HG03108 (cell line): ENCODE data around the gene CNFN.
A peak's percentile ranks its signal among the peaks of the same experiment; 100 is the strongest.

Experiments used
- ATAC-seq: cut with Tn5 transposase; IDR thresholded peaks from one replicate; pipeline ENCODE4 v1.9.1; 2021; ENCODE audit warnings: moderate library complexity; ENCODE audit not compliant: unreplicated experiment

Gene CNFN

DNA sequence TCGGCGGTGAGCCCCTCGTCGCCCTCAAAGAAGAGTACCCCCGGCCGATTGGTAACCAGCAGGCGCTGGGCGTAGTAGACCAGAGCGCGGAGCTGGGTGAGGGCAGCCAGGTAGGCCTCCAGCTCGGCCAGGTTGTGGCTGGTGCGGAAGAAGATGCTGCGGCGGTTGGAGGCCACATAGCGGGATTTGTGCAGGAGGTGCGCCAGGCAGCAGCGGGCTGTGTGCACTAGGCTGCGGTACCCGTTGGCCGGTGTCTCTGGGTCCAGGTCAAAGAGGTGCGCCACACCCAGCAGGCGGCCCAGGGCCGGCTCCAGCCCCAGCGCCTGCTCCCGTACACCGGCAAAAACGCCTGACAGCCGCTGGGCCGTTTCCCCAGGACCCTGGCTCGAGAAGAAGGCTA is 20.3 kb upstream of the CNFN start:
- ATAC-seq = no peak

DNA sequence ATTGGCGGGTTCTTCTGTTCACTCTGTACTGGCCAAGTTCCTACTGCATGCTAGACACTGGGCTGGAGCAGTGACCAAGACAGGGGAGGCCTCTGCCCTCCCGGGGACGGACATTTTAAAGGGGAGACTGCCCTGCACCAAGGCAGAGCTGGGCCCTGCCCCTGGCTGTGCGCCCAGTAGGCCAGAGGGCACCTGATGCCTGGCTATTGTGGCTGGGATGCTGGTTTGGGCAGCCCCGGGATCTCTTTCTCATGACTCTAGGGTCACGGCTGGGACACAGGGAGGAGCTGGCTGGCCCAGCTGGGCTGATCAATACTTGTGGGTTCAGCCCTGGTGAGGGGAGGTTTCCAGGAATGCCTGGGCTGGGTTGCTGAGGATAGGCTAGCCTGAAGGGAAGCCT is 19.4 kb upstream of the CNFN start:
- no peak for ATAC-seq

DNA sequence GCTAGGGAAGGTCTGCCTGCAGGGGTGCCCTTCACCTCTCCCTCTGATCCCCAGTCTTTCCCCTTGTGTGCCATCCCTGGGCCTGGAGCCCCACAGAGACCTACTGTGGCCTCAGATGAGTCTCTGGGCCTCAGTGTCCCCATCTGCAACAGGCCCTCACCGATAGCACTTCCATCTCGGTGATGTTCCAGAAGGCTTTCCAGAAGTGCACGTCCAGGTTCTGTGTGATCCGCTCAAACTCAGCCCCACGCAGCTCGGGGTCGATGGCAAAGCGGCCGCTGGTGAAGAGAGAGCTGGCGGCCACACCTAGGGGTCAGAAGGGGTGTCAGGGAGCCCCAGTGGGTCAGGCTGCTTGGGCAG is 17.7 kb upstream of the CNFN start:
- no peak for ATAC-seq

DNA sequence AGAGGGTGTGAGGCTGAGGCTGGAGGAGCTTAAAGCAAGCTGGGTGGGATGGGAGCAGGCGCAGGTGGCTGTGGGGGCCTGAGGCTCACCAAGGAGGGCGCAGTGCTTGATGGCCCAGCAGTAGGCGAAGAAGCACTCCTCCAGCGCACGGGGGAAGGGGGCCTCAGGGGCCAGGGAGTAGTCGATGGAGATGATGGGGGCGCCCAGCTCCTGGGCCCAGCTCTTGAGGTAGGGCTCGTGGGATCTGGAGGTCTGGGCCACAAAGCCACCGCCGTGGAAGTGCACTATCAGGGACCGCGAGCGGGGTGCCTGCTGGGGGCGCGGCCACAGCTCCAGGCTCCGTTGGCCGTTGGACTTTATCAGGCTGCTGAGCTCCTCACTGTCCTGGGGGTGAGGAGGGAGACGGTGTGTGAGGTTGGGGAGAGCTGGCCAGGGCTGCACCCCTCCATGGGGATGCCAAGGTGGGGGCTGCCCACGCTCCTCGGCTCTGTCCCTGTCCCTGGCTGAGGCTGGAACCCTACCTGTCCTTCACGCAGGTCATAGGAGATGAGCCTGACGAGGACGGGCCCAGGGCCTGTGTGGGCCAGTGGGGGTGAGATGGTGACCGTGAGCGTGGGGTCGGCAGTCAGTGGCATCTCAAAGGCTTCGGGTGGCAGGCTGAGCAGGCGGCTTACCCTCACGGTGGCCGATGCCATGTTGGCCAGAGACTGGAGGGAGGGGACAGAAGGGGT is 17.2 kb upstream of the CNFN start:
- ATAC-seq = no peak

DNA sequence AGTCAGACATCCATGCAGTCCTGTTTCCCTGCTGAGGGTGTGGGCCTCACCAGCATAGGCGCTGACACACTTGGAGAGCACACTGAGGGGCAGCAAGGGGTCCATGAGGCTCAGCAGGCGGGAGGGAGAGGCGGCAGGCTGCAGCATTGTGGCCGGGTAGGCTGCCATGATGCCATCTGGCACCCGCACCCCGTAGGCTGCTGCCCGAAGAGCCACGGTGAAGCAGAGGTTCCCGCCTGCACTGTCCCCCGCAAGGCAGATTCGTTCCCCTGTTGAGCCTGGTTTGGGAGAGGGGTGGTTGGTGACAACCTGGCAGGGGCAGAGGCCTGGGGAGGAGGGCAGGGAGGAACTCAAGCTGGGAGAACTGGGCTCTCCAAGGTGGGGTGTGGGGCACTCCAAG is 16.0 kb upstream of the CNFN start:
- no peak for ATAC-seq

DNA sequence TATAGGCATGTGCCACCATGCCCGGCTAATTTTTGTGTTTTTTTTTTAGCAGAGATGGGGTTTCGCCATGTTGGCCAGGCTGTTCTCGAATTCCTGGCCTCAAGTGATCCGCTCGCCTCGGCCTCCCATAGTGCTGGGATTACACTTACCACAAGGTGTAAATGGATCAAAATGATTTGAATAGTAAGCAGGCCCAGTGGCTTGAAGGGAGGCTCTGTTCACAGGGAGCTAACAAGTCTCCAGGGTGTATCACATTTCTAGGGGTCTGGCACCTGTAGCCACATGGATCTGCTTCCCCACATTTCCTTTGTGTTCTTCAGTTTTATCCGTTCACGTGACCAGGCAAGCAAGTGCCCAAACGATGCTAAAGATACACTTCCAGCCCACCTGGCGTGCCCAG is 13.5 kb upstream of the CNFN start:
- no peak for ATAC-seq

DNA sequence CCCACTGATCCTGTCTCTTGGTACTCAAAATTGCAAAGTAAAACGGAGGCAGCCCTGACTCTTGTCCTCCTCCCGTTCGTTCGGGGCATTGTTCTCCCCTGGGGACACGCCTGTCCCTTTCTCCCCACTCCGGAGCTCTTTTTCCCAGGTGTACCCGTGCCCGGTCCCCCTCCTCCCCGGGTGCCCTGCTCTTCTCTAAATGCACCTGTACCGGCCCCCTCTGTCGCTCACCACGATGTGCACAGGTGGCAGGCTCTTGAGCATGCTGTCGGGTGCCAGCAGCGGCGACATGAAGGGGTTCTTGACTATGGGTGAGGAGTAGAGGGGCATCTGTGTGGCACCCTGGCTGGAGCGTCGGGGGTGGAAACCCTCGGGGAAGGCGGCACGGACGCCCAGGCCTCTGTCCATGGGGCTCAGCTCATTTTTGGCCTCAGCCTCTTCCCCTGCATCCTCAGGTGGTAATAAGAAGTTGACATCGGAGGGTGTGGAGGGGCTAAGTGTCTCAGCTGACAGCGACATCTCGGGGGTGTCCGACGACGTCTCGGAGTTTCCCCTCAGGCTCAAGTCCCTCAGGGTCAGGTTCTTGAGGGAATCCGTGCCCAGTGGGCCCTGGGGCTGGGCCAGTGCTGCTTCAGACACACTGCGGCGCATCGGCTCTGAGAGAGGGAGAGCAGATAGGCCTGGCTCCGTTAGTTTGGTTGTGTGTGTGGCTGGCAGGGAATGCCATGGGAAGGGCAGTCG is 12.4 kb upstream of the CNFN start:
- ATAC-seq = no peak

DNA sequence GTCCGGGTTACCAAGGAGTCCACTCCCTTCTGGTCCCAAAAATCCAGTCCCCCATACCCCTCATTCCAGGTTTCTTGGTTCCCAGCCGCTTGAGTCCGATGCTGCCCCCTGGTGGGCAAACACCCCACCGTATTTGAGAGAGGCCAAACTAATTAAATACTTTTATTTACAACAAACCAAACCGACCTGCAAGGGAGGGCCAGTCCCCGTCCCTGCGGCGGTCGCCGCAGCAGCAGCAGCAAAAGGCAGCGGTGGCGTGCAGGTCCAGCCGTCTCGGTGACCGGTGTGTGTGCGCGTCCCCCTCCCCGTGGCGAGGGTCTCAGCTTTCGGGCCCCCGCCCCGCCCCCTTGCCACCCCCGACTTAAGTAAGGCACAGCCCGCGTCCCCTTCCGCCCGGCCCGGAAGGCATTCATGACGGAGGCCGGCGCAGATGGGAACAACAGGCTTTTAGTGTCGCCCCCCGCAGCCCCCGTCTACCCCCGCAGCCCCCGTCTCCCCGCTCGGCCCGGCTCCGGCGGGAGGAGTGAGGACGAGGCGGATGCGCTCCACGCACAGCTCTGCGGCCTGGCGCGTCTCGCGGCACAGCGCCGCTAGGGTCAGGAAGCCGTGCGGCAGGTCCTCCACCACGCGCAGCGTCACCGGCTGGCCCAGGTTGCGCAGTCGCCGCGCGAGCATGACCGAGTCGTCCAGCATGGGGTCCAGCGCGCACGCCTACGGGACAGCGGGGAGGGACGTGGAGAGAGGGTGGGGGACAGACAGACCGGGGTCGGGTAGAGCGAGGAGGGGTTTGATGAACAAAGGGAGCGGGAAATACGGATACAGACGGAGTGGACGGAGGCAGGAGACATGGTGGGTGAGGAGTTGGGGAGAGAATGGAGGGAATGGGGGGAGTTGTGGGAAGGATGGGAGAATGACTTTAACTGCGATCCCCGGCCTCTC is 11.5 kb upstream of the CNFN start:
- ATAC-seq = no peak

DNA sequence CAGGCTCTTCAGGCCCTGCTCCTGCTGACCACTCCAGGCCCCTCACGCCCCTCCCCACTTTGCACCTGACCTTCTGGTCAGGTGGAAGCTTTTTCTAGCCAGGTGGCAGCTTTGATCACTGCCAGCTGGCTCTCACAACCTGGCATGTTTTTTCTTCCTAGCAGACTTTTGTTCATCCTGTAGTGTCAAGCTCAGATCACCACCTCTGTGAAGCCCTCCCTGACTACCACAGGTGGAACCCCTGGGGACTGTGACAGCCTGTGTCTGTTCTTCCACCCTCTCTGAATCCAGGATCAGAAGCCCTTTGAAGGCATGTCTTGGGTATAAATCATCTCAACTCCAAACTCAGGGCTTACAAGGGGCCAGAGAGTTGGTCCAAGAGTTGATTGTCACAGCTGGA is 10.3 kb upstream of the CNFN start:
- ATAC-seq = no peak

DNA sequence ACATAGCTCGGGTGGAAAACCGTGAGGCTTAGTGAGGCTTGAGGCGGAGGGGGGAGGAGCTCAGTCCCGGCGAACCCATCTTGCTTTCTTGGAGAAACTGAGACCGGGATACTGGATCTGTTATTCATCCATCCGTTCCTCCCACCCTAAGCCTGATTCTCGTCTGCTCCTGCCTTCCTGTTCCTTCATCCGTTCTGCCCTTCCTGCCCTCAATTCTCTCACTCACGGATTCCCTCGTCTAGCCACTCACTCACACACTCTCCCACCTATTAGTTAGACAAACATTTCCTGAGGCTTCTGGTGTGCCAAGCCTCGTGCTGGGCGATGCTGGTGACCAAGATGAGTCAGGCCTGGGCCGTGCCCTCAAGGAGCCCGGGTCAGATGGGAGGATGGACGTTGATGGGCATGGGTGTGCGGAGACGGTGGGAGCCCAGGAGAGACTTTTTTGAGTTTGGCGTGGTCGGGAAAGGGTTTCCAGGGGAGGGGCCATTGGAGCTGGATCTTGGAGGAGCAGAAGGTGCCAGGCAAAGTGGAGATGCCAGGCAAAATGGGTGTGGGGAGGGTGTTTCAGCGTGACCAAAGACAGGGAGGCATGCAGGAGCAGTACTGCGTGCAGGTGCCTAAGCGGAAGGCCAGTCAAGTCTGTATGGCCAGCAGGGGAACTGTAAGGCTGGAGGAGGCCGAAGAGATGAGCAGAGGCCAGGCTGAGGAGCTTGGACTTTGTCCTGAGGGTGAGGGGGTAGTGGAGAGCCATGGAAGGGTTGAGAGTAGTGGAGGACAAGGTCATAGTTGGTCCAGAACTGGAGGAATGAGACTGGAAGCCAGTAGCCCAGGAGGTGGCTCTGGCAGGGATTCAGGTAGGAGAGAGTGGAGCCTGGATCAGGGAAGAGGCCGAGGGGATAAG is 7.4 kb upstream of the CNFN start:
- ATAC-seq = no peak

DNA sequence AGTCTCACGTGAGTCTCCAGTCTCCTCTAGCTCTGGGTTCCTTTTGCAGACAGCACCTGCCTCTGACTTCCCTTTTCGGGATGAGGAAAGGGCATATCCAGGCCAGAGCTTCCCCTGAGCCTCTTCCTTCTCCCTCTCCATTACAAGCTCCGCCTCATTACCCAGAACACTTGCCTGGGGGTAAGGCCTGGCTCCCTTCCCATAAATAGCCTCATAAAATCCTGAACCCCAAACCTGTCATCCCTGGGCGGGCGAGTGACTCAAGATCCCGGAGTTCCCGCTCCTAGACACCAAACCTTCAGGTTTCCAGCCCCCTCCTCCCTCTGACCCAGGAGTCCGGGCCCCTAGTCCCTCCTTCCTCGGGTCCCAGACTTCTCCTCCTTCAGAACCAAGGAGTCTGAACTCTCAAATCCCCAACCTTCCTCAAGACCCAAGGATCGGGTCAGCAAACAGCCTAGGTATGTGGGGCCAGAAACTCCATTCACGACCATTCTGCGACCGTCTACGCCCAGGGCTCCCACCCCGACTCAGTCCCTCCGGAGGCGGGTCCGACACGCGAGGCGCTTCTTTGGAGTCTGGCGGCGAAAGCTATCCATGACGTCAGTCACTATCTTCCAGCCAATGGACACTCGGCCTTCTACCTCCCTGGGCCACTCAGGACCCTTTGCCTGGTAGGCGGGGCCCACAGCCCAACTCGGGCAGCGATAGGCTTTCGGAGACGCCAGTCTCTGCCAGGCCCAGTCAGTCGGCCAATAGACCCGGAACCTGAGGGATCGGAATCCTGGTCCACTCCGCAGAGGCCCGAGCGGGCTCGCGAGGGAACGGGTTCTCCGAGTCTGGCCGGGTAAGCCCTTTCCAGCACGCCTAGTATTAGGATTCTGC is 6.5 kb upstream of the CNFN start:
- peak; percentile 98 for ATAC-seq

DNA sequence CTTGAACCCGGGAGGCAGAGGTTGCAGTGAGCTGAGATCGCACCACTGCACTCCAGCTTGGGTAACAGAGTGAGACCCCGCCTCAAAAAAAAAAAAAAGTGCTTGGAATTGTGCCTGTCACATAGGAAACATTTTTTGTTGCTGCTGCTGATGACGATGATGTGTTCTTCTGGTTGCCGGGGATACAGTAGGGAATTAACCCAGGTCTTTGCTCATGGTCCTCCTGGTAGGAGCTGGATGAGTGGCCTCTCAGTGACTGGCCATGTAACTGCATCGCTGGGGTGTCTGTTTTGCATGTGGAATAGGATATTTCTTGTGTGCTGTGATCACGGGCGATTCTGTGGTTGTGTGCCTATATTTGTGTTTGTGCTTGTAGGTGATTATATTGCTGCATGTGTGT is 4.7 kb upstream of the CNFN start:
- no peak for ATAC-seq

DNA sequence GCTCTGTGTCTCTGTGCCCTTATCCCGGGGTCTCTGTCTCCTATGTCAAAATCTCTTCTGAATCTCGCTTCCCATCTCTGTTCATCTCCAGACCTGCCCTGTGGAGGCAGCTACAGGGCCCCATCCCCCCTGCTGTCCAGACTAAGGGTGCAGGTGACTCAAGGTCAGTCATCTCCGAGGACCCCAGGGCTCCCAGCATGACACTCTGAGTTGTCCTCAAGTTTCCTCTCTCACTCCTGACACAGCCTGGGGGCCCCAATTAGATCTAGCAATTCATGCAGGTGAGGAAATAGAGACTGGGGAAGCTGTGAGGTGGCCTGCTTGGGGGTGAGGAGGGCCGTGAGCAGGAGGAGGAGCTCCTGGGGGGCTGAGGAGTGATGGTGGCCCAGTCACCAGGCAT is 2.1 kb upstream of the CNFN start:
- no peak for ATAC-seq

DNA sequence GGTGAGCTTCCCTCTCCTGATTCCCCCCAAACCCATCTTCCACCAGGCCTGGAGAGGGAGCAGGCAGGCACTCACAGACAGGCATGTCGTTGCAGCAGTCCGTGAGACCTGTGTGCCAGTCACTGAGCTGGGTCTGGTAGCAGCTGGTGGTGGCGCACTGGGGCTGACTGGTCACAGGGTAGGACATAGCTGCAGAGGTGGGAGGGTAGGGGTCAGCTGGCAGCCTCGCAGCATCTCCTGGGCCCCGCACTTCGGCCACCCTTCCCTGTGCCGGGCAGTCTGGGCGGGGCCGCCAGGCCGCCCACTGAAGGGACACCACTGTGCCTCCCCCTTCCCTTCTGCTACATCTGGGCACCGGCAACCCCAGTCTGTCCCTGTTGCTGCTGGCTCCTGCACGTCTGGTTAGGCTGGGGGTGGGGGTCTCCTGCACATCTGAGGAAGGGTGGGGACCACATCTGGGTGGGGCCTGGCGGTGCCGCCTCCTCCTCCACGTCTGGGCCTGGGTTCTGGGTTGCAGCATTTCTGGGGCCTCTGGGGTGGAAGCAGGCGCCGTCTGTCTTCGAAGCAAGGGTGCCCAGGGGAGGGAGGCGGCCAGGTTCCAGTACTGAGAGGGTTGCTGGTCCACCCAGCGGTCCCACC is 1.1 kb downstream of the CNFN start:
- no peak for ATAC-seq

DNA sequence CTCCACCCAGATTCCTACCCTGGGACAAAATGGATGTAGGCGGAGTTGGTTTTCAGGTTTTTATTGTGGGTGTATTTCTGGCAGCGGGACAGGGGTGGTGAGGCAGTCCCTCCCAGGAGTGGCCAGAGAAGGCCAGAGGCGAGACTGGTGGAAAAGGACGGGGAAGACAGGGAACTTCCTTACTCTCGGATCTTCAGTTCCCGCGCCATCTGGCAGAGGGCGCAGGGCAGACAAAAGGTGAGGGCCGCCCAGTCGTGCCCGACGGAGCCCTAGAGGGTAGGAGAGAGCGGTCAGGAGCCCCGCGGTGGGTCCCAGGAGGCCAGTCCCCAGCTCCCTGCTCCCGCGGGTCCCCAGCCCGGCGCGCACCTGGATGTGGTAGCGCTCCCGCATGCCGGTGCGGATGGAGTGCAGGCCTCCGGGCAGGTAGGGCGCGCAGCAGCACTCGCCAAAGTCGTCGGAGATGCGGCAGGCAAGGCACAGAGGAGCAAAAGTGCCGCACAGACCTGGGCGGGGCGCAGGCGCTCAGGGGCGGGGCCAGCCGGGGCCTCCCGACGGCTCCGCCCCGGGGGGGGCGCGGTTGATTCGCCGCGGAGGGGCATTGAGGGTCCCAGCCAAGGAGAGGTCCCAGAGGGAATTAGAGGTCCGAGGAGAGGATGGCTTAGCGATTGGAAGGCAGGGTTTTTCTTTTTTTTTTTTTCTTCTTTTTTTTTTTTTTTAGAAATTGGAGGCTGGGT is 3.0 kb downstream of the CNFN start:
- ATAC-seq = no peak

DNA sequence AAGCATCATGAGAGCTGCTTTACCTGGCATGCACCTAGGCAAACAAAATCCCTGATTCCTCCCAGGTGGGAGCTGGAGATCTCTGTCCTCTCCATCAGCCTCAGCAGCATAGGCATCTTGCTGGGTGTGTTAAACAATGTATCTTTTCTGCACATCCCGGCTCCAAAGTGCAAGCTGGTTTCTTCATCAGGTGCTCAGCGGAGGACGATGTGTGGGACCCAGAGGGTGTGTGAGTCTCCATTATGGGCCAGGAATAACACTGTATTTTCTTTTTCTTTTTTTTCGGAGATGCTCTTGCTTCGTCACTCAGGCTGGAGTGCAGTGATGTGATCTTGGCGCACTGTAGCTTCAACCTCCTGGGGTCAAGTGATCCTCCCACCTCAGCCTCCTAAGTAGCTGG is 9.9 kb downstream of the CNFN start:
- no peak for ATAC-seq

DNA sequence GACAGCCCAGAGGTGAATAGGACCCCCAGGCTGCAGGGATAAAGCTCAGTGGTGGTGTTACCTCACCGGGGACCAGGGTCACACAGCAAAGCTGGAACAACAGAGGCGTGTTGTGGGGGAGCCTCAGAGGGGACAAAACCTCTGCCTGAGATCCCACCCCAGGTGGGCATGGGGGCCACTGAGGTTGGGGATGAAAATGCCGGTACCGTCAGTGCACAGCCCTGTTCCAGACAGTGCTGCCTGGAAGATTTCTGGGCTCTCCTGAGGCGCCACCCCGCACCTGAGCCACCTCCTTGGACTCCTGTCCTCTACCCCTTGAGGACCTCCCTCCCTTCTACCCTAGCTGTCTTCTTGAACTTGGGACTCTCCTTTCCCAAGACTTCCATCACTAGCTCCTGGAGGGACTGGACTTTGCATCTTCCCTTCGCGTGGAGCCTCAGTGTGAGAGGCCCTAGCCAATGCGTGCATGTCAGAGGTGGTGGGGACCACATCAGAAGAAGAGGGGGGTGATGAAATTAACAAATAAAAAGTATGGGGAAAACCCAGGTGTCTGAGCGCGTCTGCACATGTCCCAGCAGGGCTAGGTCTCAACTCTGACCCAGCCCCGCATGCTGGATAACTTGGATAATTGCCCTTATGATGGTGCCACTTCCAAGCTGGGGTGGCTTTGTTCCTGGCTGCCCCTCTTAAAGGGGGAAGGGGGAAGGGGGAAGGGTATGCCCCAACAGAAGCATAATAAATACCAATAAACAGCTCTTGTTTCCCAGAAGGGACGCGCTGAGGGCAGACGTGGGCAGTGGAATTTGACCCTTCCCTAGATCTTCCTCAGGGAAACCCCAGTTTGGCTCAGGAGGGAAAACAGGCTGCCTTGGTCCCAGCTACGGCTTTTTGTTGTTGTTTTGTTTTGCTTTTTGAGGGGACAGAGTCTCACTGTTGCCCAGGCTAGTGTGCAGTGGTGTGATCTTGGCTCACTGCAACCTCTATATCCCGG is 11.6 kb downstream of the CNFN start:
- no peak for ATAC-seq
